ENCODE data around the gene CMIP.
A peak's percentile ranks its signal among the peaks of the same experiment; 100 is the strongest.

Gene CMIP

GRCh38 chr16:81451753-81452680, 7.4 kb downstream of the CMIP start:
- no peak overlapping the region for H2BK5ac ChIP-seq (ENCODE audit: low read depth, low read length, poor library complexity)
- no peak overlapping the region for H3K23ac ChIP-seq (ENCODE audit: low read length)
- H3K79me1 ChIP-seq (ENCODE audit: low read length), result peaks cover 4% of the 10 kb centered on the region
- H2BK120ac ChIP-seq (ENCODE audit: insufficient read depth, low read length, poor library complexity), result no peak overlapping the region
- H4K12ac ChIP-seq (ENCODE audit: low read depth, low read length), result no peak overlapping the region
- no peak overlapping the region for H4K91ac ChIP-seq (ENCODE audit: low read depth, low read length)
- H3K9me3 ChIP-seq (ENCODE audit: insufficient read depth, low read depth, low read length), result no peaks in the 10 kb centered on the region
- no peak overlapping the region for H3K18ac ChIP-seq (ENCODE audit: low read length)
- no peak overlapping the region for H3K14ac ChIP-seq (ENCODE audit: low read length)
- H2AFZ ChIP-seq (ENCODE audit: insufficient read depth, low read length, poor library complexity), result no peak overlapping the region
- peak in 1 of 2 donors; percentile 20 for DNase-seq
- H3K27me3 ChIP-seq (ENCODE audit: insufficient read depth, low read length), result no peaks in the 10 kb centered on the region
- no peak overlapping the region for H3K27ac ChIP-seq (ENCODE audit: low read depth, low read length)
- H3K4ac ChIP-seq (ENCODE audit: low read depth, low read length), result peak overlapping the region; percentile 82
- H2BK12ac ChIP-seq (ENCODE audit: low read length), result no peak overlapping the region
- peaks cover 17 to 35% of the 10 kb centered on the region in 2 experiments for H3K4me1 ChIP-seq (ENCODE audit: control insufficient read depth in 1 of 2, insufficient read depth in 2 of 2, low read length in 2 of 2)
- H3K79me2 ChIP-seq (ENCODE audit: control insufficient read depth, insufficient read depth, low read length, poor library complexity), result peaks cover 64% of the 10 kb centered on the region
- H3K9ac ChIP-seq (ENCODE audit: low read length), result no peak overlapping the region
- 100% methylated on average over 2 of the region's 20 CpGs for WGBS (ENCODE audit: extremely low coverage, insufficient coverage, insufficient read length)
- H3K4me2 ChIP-seq (ENCODE audit: low read length), result no peak overlapping the region
- H3K4me3 ChIP-seq (ENCODE audit: low read depth, low read length), result no peak overlapping the region
- H2AK5ac ChIP-seq (ENCODE audit: low read length), result no peak overlapping the region
- peaks cover 26 to 28% of the 10 kb centered on the region in 2 experiments for H3K36me3 ChIP-seq (ENCODE audit: control insufficient read depth in 1 of 2, insufficient read depth in 2 of 2, low read length in 2 of 2)
- H4K8ac ChIP-seq (ENCODE audit: low read depth, low read length), result no peak overlapping the region

GRCh38 chr16:81453091-81453728, 8.6 kb downstream of the CMIP start:
- Histone ChIP-seq H2BK12ac (ENCODE audit: low read length) (no peak overlapping the region), H3K4me1 (ENCODE audit: control insufficient read depth in 1 of 2, insufficient read depth in 2 of 2, low read length in 2 of 2) (peaks cover 14 to 34% of the 10 kb centered on the region in 2 experiments), H3K9ac (ENCODE audit: low read length) (no peak overlapping the region), H3K79me2 (ENCODE audit: control insufficient read depth, insufficient read depth, low read length, poor library complexity) (peaks cover 58% of the 10 kb centered on the region), H2AK5ac (ENCODE audit: low read length) (no peak overlapping the region), H4K12ac (ENCODE audit: low read depth, low read length) (no peak overlapping the region), H3K9me3 (ENCODE audit: insufficient read depth, low read depth, low read length) (no peaks in the 10 kb centered on the region), H4K8ac (ENCODE audit: low read depth, low read length) (no peak overlapping the region), H3K27me3 (ENCODE audit: insufficient read depth, low read length) (no peaks in the 10 kb centered on the region), H3K23ac (ENCODE audit: low read length) (peak overlapping the region; percentile 44), H3K18ac (ENCODE audit: low read length) (peak overlapping the region; percentile 23), H2BK120ac (ENCODE audit: insufficient read depth, low read length, poor library complexity) (no peak overlapping the region), H2BK5ac (ENCODE audit: low read depth, low read length, poor library complexity) (no peak overlapping the region), H2AFZ (ENCODE audit: insufficient read depth, low read length, poor library complexity) (no peak overlapping the region), H3K4me3 (ENCODE audit: low read depth, low read length) (no peak overlapping the region), H3K4me2 (ENCODE audit: low read length) (no peak overlapping the region), H3K36me3 (ENCODE audit: control insufficient read depth in 1 of 2, insufficient read depth in 2 of 2, low read length in 2 of 2) (peaks cover 30 to 31% of the 10 kb centered on the region in 2 experiments), H3K79me1 (ENCODE audit: low read length) (no peaks in the 10 kb centered on the region), H3K14ac (ENCODE audit: low read length) (no peak overlapping the region), H3K4ac (ENCODE audit: low read depth, low read length) (peak overlapping the region; percentile 93), H4K91ac (ENCODE audit: low read depth, low read length) (no peak overlapping the region), H3K27ac (ENCODE audit: low read depth, low read length) (no peak overlapping the region)
- WGBS (ENCODE audit: extremely low coverage, insufficient coverage, insufficient read length), result no CpG with 5 or more reads among the region's 14 CpGs
- no peak for DNase-seq

GRCh38 chr16:81454044-81454443, 9.4 kb downstream of the CMIP start:
- no peak overlapping the region for H3K4me3 ChIP-seq (ENCODE audit: low read depth, low read length)
- no peak overlapping the region for H2BK5ac ChIP-seq (ENCODE audit: low read depth, low read length, poor library complexity)
- H3K23ac ChIP-seq (ENCODE audit: low read length), result no peak overlapping the region
- peaks cover 33 to 37% of the 10 kb centered on the region in 2 experiments for H3K36me3 ChIP-seq (ENCODE audit: control insufficient read depth in 1 of 2, insufficient read depth in 2 of 2, low read length in 2 of 2)
- H2BK12ac ChIP-seq (ENCODE audit: low read length), result no peak overlapping the region
- no peak overlapping the region for H2AFZ ChIP-seq (ENCODE audit: insufficient read depth, low read length, poor library complexity)
- H3K27ac ChIP-seq (ENCODE audit: low read depth, low read length), result no peak overlapping the region
- H4K91ac ChIP-seq (ENCODE audit: low read depth, low read length), result no peak overlapping the region
- H3K79me2 ChIP-seq (ENCODE audit: control insufficient read depth, insufficient read depth, low read length, poor library complexity), result peaks cover 50% of the 10 kb centered on the region
- no peak overlapping the region for H2AK5ac ChIP-seq (ENCODE audit: low read length)
- no peak overlapping the region for H3K4me2 ChIP-seq (ENCODE audit: low read length)
- peaks cover 14 to 28% of the 10 kb centered on the region in 2 experiments for H3K4me1 ChIP-seq (ENCODE audit: control insufficient read depth in 1 of 2, insufficient read depth in 2 of 2, low read length in 2 of 2)
- WGBS (ENCODE audit: extremely low coverage, insufficient coverage, insufficient read length), result no CpG with 5 or more reads among the region's 7 CpGs
- H3K9me3 ChIP-seq (ENCODE audit: insufficient read depth, low read depth, low read length), result peaks cover 2% of the 10 kb centered on the region
- no peak overlapping the region for H3K14ac ChIP-seq (ENCODE audit: low read length)
- H3K79me1 ChIP-seq (ENCODE audit: low read length), result no peaks in the 10 kb centered on the region
- no peak overlapping the region for H4K12ac ChIP-seq (ENCODE audit: low read depth, low read length)
- H3K27me3 ChIP-seq (ENCODE audit: insufficient read depth, low read length), result no peaks in the 10 kb centered on the region
- H4K8ac ChIP-seq (ENCODE audit: low read depth, low read length), result no peak overlapping the region
- H3K18ac ChIP-seq (ENCODE audit: low read length), result no peak overlapping the region
- H2BK120ac ChIP-seq (ENCODE audit: insufficient read depth, low read length, poor library complexity), result no peak overlapping the region
- no peak overlapping the region for H3K9ac ChIP-seq (ENCODE audit: low read length)
- H3K4ac ChIP-seq (ENCODE audit: low read depth, low read length), result peak overlapping the region; percentile 93
- no peak for DNase-seq

GRCh38 chr16:81455006-81455405, 10.4 kb downstream of the CMIP start:
- H2BK12ac ChIP-seq (ENCODE audit: low read length), result no peak overlapping the region
- no peak overlapping the region for H3K4me2 ChIP-seq (ENCODE audit: low read length)
- H4K8ac ChIP-seq (ENCODE audit: low read depth, low read length), result no peak overlapping the region
- H2AFZ ChIP-seq (ENCODE audit: insufficient read depth, low read length, poor library complexity), result no peak overlapping the region
- no peaks in the 10 kb centered on the region for H3K27me3 ChIP-seq (ENCODE audit: insufficient read depth, low read length)
- peak overlapping the region; percentile 16 for H3K4ac ChIP-seq (ENCODE audit: low read depth, low read length)
- peaks cover 2% of the 10 kb centered on the region for H3K9me3 ChIP-seq (ENCODE audit: insufficient read depth, low read depth, low read length)
- H2AK5ac ChIP-seq (ENCODE audit: low read length), result no peak overlapping the region
- H4K91ac ChIP-seq (ENCODE audit: low read depth, low read length), result no peak overlapping the region
- no peak overlapping the region for H3K23ac ChIP-seq (ENCODE audit: low read length)
- no peaks in the 10 kb centered on the region for H3K79me1 ChIP-seq (ENCODE audit: low read length)
- no peak overlapping the region for H2BK120ac ChIP-seq (ENCODE audit: insufficient read depth, low read length, poor library complexity)
- H3K27ac ChIP-seq (ENCODE audit: low read depth, low read length), result no peak overlapping the region
- H3K4me3 ChIP-seq (ENCODE audit: low read depth, low read length), result no peak overlapping the region
- no peak for DNase-seq
- peaks cover 33 to 42% of the 10 kb centered on the region in 2 experiments for H3K36me3 ChIP-seq (ENCODE audit: control insufficient read depth in 1 of 2, insufficient read depth in 2 of 2, low read length in 2 of 2)
- H4K12ac ChIP-seq (ENCODE audit: low read depth, low read length), result no peak overlapping the region
- no peak overlapping the region for H3K9ac ChIP-seq (ENCODE audit: low read length)
- peaks cover 47% of the 10 kb centered on the region for H3K79me2 ChIP-seq (ENCODE audit: control insufficient read depth, insufficient read depth, low read length, poor library complexity)
- H3K4me1 ChIP-seq (ENCODE audit: control insufficient read depth in 1 of 2, insufficient read depth in 2 of 2, low read length in 2 of 2), result peaks cover 14 to 26% of the 10 kb centered on the region in 2 experiments
- no peak overlapping the region for H3K18ac ChIP-seq (ENCODE audit: low read length)
- no peak overlapping the region for H3K14ac ChIP-seq (ENCODE audit: low read length)
- no CpG with 5 or more reads among the region's 13 CpGs for WGBS (ENCODE audit: extremely low coverage, insufficient coverage, insufficient read length)
- no peak overlapping the region for H2BK5ac ChIP-seq (ENCODE audit: low read depth, low read length, poor library complexity)

Measured in trophoblast cell (in vitro differentiated cells and primary cell).